Ishikawa (cell line): ENCODE measurements around the gene SLC37A3.

ENCODE experiments used
- CEBPB ChIP-seq: IDR thresholded peaks from 2 replicates; pipeline ENCODE4 v1.6.1; 2012
- CREB1 ChIP-seq: IDR thresholded peaks from 2 replicates; pipeline ENCODE4 v1.6.1; 2012; ENCODE audit warnings: low read depth
- EGR1 ChIP-seq: IDR thresholded peaks from 2 replicates; pipeline ENCODE4 v1.6.1; 2012
- EP300 ChIP-seq: IDR thresholded peaks from 2 replicates; pipeline ENCODE4 v1.6.1; 2012; ENCODE audit warnings: borderline replicate concordance
- FOXM1 ChIP-seq: IDR thresholded peaks from 2 replicates; pipeline ENCODE4 v1.6.1; 2012; ENCODE audit warnings: low read depth, borderline replicate concordance
- MAX ChIP-seq: IDR thresholded peaks from 2 replicates; pipeline ENCODE4 v1.6.1; 2012
- NFIC ChIP-seq: IDR thresholded peaks from 2 replicates; pipeline ENCODE4 v1.6.1; 2012
- RAD21 ChIP-seq: IDR thresholded peaks from 2 replicates; pipeline ENCODE4 v1.6.1; 2012; ENCODE audit warnings: low read depth
- REST ChIP-seq: IDR thresholded peaks from 2 replicates; pipeline ENCODE4 v1.6.1; 2012; ENCODE audit warnings: low read depth, mild to moderate bottlenecking
- TAF1 ChIP-seq: IDR thresholded peaks from 2 replicates; pipeline ENCODE4 v1.6.1; 2012; ENCODE audit warnings: low read depth, mild to moderate bottlenecking
- TCF12 ChIP-seq: IDR thresholded peaks from 2 replicates; pipeline ENCODE4 v1.6.1; 2012; ENCODE audit warnings: low read depth
- TEAD4 ChIP-seq: IDR thresholded peaks from 2 replicates; pipeline ENCODE4 v1.6.1; 2012
- USF1 ChIP-seq: IDR thresholded peaks from 2 replicates; pipeline ENCODE4 v1.6.1; 2012
- YY1 ChIP-seq: IDR thresholded peaks from 2 replicates; pipeline ENCODE4 v1.6.1; 2012; ENCODE audit warnings: low read depth
- ZBTB7A ChIP-seq: IDR thresholded peaks from 2 replicates; pipeline ENCODE4 v1.6.1; 2012; ENCODE audit warnings: low read depth

SLC37A3 gene

GRCh38 chr7:140333223-140333622 is 65.1 kb downstream of the SLC37A3 start:
- TF ChIP-seq CEBPB (no peak), NFIC (no peak), REST (no peak), TAF1 (no peak), TEAD4 (no peak), CREB1 (no peak)

GRCh38 chr7:140330595-140330994 is 67.7 kb downstream of the SLC37A3 start:
- TF ChIP-seq TEAD4 (no peak), RAD21 (no peak), USF1 (no peak), YY1 (no peak), CREB1 (no peak), EP300 (no peak), MAX (no peak), NFIC (no peak), TAF1 (no peak)

GRCh38 chr7:140330128-140330527 is 68.2 kb downstream of the SLC37A3 start:
- TF ChIP-seq USF1 (no peak), TAF1 (no peak), ZBTB7A (no peak), MAX (no peak), TCF12 (no peak), REST (no peak), NFIC (no peak), EGR1 (no peak), CEBPB (no peak), YY1 (no peak), EP300 (no peak), TEAD4 (no peak), FOXM1 (no peak), RAD21 (no peak), CREB1 (no peak)

- TF ChIP-seq TAF1: no peak
- TF ChIP-seq REST: no peak
- no peak for TF ChIP-seq CEBPB
- no peak for TF ChIP-seq NFIC
- no peak for TF ChIP-seq EGR1
- TF ChIP-seq RAD21: no peak
- TF ChIP-seq EP300: no peak
- TF ChIP-seq TCF12: no peak
- no peak for TF ChIP-seq CREB1
- no peak for TF ChIP-seq ZBTB7A
- no peak for TF ChIP-seq YY1
- TF ChIP-seq USF1: no peak
- TF ChIP-seq TEAD4: no peak
Observed at GRCh38 chr7:140327261-140327661, 71.1 kb downstream of the SLC37A3 start.
